GM21526 (cell line): ENCODE results near the gene BLMH.

Experiments used
- ATAC-seq: cut with Tn5 transposase; IDR thresholded peaks from one replicate; pipeline ENCODE4 v1.9.1; 2021; ENCODE audit warnings: moderate library complexity; ENCODE audit not compliant: unreplicated experiment, low FRiP score

Gene BLMH

GRCh38 chr17:30309591-30309990 lies 17.8 kb upstream of the BLMH start:
- no peak for ATAC-seq

- no peak for ATAC-seq
These were observed 16.7 kb upstream of the BLMH start for GRCh38 chr17:30308406-30308805.

- ATAC-seq: no peak
These were observed 13.0 kb upstream of the BLMH start for GRCh38 chr17:30304778-30305177.

GRCh38 chr17:30302241-30302640 lies 10.5 kb upstream of the BLMH start:
- ATAC-seq: no peak

- ATAC-seq: no peak
These were observed 9.1 kb upstream of the BLMH start for GRCh38 chr17:30300818-30301217.

GRCh38 chr17:30299000-30299399 lies 7.3 kb upstream of the BLMH start:
- no peak for ATAC-seq

- no peak for ATAC-seq
These were observed 6.0 kb upstream of the BLMH start for GRCh38 chr17:30297715-30298114.

GRCh38 chr17:30296499-30297080 lies 4.8 kb upstream of the BLMH start:
- ATAC-seq: no peak

GRCh38 chr17:30292286-30292858 lies 628 bp upstream of the BLMH start:
- peak; percentile 26 for ATAC-seq

- peak; percentile 43 for ATAC-seq
These were observed 825 bp downstream of the BLMH start for GRCh38 chr17:30290696-30291542.

GRCh38 chr17:30290077-30290476 lies 1.7 kb downstream of the BLMH start:
- no peak for ATAC-seq

- no peak for ATAC-seq
These were observed 12.6 kb downstream of the BLMH start for GRCh38 chr17:30279156-30279555.

GRCh38 chr17:30278032-30278431 lies 13.7 kb downstream of the BLMH start:
- ATAC-seq: no peak

- no peak for ATAC-seq
These were observed 15.8 kb downstream of the BLMH start for GRCh38 chr17:30275911-30276310.

- ATAC-seq: no peak
These were observed 16.9 kb downstream of the BLMH start for GRCh38 chr17:30274887-30275286.

GRCh38 chr17:30273373-30273772 lies 18.4 kb downstream of the BLMH start:
- no peak for ATAC-seq

- no peak for ATAC-seq
These were observed 20.6 kb downstream of the BLMH start for GRCh38 chr17:30271102-30271501.

GRCh38 chr17:30267625-30268024 lies 24.1 kb downstream of the BLMH start:
- no peak for ATAC-seq

GRCh38 chr17:30263552-30264333 lies 28.0 kb downstream of the BLMH start:
- no peak for ATAC-seq

GRCh38 chr17:30256756-30257506 lies 34.8 kb downstream of the BLMH start:
- ATAC-seq: no peak
